WERI-Rb-1 (cell line): Measurements from ENCODE around the gene PRIMPOL.
"Not testable (repeated sequence)": the region's sequence is repeated elsewhere in the genome, so short reads cannot be mapped to it uniquely, and the experiment has no call there.

Experiments
- DNase-seq: peaks from one replicate; pipeline ENCODE4 v3.0.0-alpha.2; 2020
- H3K27ac ChIP-seq: fragments of 250-450 bp; sonication (Bioruptor Pico); 2 replicates; pipeline ENCODE4 v1.5.1; 2020; ENCODE audit warnings: mild to moderate bottlenecking, moderate library complexity
- H3K27me3 ChIP-seq: fragments of 250-450 bp; sonication (Bioruptor Pico); 2 replicates; pipeline ENCODE4 v1.5.1; 2021; ENCODE audit warnings: mild to moderate bottlenecking, low read depth, moderate library complexity; ENCODE audit not compliant: insufficient read depth, severe bottlenecking
- H3K36me3 ChIP-seq: fragments of 250-450 bp; sonication (Bioruptor Pico); 2 replicates; pipeline ENCODE4 v1.5.1; 2020; ENCODE audit warnings: mild to moderate bottlenecking, moderate library complexity
- H3K4me3 ChIP-seq: 2 replicates; pipeline ENCODE4 v1.5.1; 2011; ENCODE audit warnings: low read depth, mild to moderate bottlenecking, control low read depth, low read length
- H3K9me3 ChIP-seq: fragments of 250-450 bp; sonication (Bioruptor Pico); 2 replicates; pipeline ENCODE4 v1.5.1; 2021; ENCODE audit warnings: mild to moderate bottlenecking, moderate library complexity; ENCODE audit not compliant: severe bottlenecking
- CTCF ChIP-seq: IDR thresholded peaks from 2 replicates; pipeline ENCODE4 v1.5.1; 2011; ENCODE audit warnings: low read depth, mild to moderate bottlenecking, control low read depth, inconsistent platforms, low read length

PRIMPOL gene

GRCh38 chr4:184740980-184741391, 91.4 kb downstream of the PRIMPOL start:
- Histone ChIP-seq H3K4me3 (no peak overlapping the region), H3K36me3 (no peaks in the 10 kb centered on the region), H3K9me3 (peaks cover 24% of the 10 kb centered on the region), H3K27ac (no peak overlapping the region), H3K27me3 (no peaks in the 10 kb centered on the region)
- no peak for DNase-seq
- TF ChIP-seq CTCF = no peak

- DNase-seq, H3K27ac ChIP-seq, H3K36me3 ChIP-seq, H3K4me3 ChIP-seq, H3K27me3 ChIP-seq: not testable (repeated sequence)
- peaks cover 24% of the 10 kb centered on the region for H3K9me3 ChIP-seq
Measured at GRCh38 chr4:184741651-184742050, 92.1 kb downstream of the PRIMPOL start.

GRCh38 chr4:184743650-184744049, 94.1 kb downstream of the PRIMPOL start:
- DNase-seq = no peak
- H3K4me3 ChIP-seq = no peak overlapping the region
- peaks cover 24% of the 10 kb centered on the region for H3K9me3 ChIP-seq

GRCh38 chr4:184744236-184744635, 94.7 kb downstream of the PRIMPOL start:
- Histone ChIP-seq H3K36me3 (no peaks in the 10 kb centered on the region), H3K4me3 (no peak overlapping the region), H3K27me3 (no peaks in the 10 kb centered on the region), H3K27ac (no peak overlapping the region), H3K9me3 (peaks cover 24% of the 10 kb centered on the region)
- TF ChIP-seq CTCF = no peak
- no peak for DNase-seq

More at GRCh38 chr4:184743650-184744049, 94.1 kb downstream of the PRIMPOL start:
- Histone ChIP-seq H3K27ac (no peak overlapping the region), H3K27me3 (no peaks in the 10 kb centered on the region), H3K36me3 (no peaks in the 10 kb centered on the region)
- no peak for TF ChIP-seq CTCF
